SW 1271 (cell line): ENCODE data around the gene HPCAL4.

Experiments
- DNase-seq, 2 experiments: peaks; one replicate each; lab custom pipeline; 2025; lab: John Stamatoyannopoulos, UW

HPCAL4 gene

GRCh38 chr1:39701049-39701439 is 9.8 kb upstream of the HPCAL4 start:
- no peak for DNase-seq

GRCh38 chr1:39700348-39700747 is 9.1 kb upstream of the HPCAL4 start:
- no peak for DNase-seq

GRCh38 chr1:39699419-39699818 is 8.2 kb upstream of the HPCAL4 start:
- no peak for DNase-seq

- no peak for DNase-seq
Measured at GRCh38 chr1:39698568-39698967, 7.3 kb upstream of the HPCAL4 start.

- no peak for DNase-seq
Measured at GRCh38 chr1:39696448-39696847, 5.2 kb upstream of the HPCAL4 start.

- no peak for DNase-seq
Measured at GRCh38 chr1:39695016-39695415, 3.8 kb upstream of the HPCAL4 start.

- DNase-seq: no peak
Measured at GRCh38 chr1:39694026-39694425, 2.8 kb upstream of the HPCAL4 start.

GRCh38 chr1:39692152-39693074 is 1.2 kb upstream of the HPCAL4 start:
- no peak for DNase-seq

GRCh38 chr1:39690794-39691382 is 345 bp downstream of the HPCAL4 start:
- no peak for DNase-seq

GRCh38 chr1:39690225-39690624 is 1.0 kb downstream of the HPCAL4 start:
- DNase-seq: no peak

- no peak for DNase-seq
Measured at GRCh38 chr1:39689635-39690034, 1.6 kb downstream of the HPCAL4 start.

- no peak for DNase-seq
Measured at GRCh38 chr1:39689214-39689613, 2.0 kb downstream of the HPCAL4 start.

GRCh38 chr1:39688706-39689105 is 2.5 kb downstream of the HPCAL4 start:
- no peak for DNase-seq

- no peak for DNase-seq
Measured at GRCh38 chr1:39687243-39687642, 4.0 kb downstream of the HPCAL4 start.

- DNase-seq: no peak
Measured at GRCh38 chr1:39685071-39685470, 6.2 kb downstream of the HPCAL4 start.

- no peak for DNase-seq
Measured at GRCh38 chr1:39684313-39684664, 6.9 kb downstream of the HPCAL4 start.

GRCh38 chr1:39683591-39684312 is 7.5 kb downstream of the HPCAL4 start:
- no peak for DNase-seq

GRCh38 chr1:39681999-39682398 is 9.2 kb downstream of the HPCAL4 start:
- DNase-seq: no peak

- no peak for DNase-seq
Measured at GRCh38 chr1:39681294-39681693, 9.9 kb downstream of the HPCAL4 start.

GRCh38 chr1:39680751-39681150 is 10.5 kb downstream of the HPCAL4 start:
- DNase-seq: no peak

- no peak for DNase-seq
Measured at GRCh38 chr1:39679821-39680220, 11.4 kb downstream of the HPCAL4 start.

GRCh38 chr1:39678889-39679288 is 12.3 kb downstream of the HPCAL4 start:
- DNase-seq: no peak

GRCh38 chr1:39677645-39678044 is 13.6 kb downstream of the HPCAL4 start:
- DNase-seq: no peak
